Adipose tissue (tissue), 3 donors: ENCODE measurements around the gene COMMD1. TPM values are rescaled to one million over a fixed set of nuclear protein-coding genes. Genes with fewer than 3 reads are reported as not detected.
"Not testable (repeated sequence)": the region's sequence is repeated elsewhere in the genome, so short reads cannot be mapped to it uniquely, and the experiment has no call there.

Experiments
- H3K27ac ChIP-seq: one replicate; pipeline ENCODE4 v1.5.1; 2013; ENCODE audit warnings: low read depth, low read length
- WGBS, 3 donors: extraction: QIAGEN DNeasy Blood & Tissue Kit; methylation state at CpG; one replicate each; pipeline ENCODE4 v1.1.7; 2013; 5-methylcytosine and 5-hydroxymethylcytosine counted together
- polyA plus RNA-seq, 3 donors: library from polyadenylated mRNA; stranded (reverse); fragments of 200-250 nt; gene quantifications; one replicate each; pipeline ENCODE4 v1.2.3, GENCODE V29; 2013
- donor health status: healthy with polysubstance abuse.
- donor health status: Bipolar disorder and iron deficiency.
- donor health status: healthy.

COMMD1 gene
- polyA plus RNA-seq, 3 donors, result 22.2 to 59.6 (median 46.5) TPM

DNA sequence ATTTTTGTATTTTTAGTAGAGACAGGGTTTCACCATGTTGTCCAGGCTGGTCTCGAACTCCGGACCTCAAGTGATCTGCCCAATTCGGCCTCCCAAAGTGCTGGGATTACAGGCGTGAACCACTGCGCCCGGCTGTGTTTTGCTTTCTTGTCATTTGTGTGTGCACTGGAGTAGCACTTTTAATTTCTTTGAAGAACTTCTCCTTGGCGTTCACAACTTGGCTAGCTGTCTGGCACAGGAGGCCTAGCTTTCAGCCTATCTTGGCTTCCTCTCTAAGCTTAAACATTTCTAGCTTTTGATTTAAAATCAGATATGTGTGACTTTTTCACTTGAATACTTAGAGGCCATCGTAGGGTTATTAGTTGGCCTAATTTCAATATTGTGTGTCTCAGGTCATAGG is 93.0 kb downstream of the COMMD1 start:
- H3K27ac ChIP-seq, result no peak overlapping the region
- WGBS, 3 donors, result 91 to 93% (median 92%) methylated on average over 8 of the region's 8 CpGs

GRCh38 chr2:62000538-62000937 is 95.1 kb downstream of the COMMD1 start:
- H3K27ac ChIP-seq, result no peak overlapping the region
- WGBS, 3 donors, result 87 to 97% (median 96%) methylated on average over 5 of the region's 5 CpGs

DNA sequence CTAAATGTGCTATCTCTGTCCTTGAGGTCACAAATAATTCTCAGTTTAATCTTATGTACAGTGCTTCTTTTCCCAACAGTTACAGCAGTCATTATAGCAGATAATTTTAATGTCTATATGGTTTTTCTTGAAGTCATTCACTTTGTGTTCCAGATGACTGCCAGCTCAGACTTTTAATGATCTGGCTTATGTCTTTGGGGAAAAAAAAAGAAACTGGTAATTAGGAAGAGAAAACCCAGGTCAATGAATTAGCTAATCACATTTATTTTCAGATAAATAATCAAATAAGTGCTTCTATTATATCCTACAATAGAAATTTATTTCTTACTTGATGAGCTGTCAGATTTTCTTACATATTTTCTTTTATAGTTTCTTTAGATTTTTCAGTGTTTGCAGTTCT is 96.0 kb downstream of the COMMD1 start:
- H3K27ac ChIP-seq, result no peak overlapping the region

- WGBS, 3 donors, result 87 to 98% (median 88%) methylated on average over 5 of the region's 5 CpGs
- H3K27ac ChIP-seq, result not testable (repeated sequence)
Observed at GRCh38 chr2:62004428-62004827, 99.0 kb downstream of the COMMD1 start.

DNA sequence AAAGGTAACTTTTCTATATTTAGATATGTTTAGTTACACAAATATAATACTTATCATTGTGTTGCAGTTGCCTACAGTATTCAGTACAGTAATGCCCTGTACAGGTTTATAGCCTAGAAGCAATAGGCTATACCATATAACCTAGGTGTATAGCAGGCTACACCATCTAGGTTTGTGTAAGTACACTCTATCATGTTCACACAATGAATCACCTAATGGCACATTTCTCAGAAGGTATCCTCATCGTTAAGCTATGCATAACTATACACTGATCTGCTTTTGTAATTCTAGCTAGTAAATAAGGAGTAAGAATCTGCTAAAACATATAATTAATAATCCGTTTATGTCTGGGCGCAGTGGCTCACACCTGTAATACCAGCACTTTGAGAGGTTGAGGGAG is 102.1 kb downstream of the COMMD1 start:
- no peak overlapping the region for H3K27ac ChIP-seq
- 93 to 99% (median 97%) methylated on average over 3 of the region's 3 CpGs for WGBS, 3 donors

GRCh38 chr2:62010632-62011256 is 105.3 kb downstream of the COMMD1 start:
- WGBS, 3 donors, result 60 to 85% (median 60%) methylated on average over 3 of the region's 3 CpGs
- no peak overlapping the region for H3K27ac ChIP-seq

GRCh38 chr2:62013641-62014040 is 108.2 kb downstream of the COMMD1 start:
- no peak overlapping the region for H3K27ac ChIP-seq

DNA sequence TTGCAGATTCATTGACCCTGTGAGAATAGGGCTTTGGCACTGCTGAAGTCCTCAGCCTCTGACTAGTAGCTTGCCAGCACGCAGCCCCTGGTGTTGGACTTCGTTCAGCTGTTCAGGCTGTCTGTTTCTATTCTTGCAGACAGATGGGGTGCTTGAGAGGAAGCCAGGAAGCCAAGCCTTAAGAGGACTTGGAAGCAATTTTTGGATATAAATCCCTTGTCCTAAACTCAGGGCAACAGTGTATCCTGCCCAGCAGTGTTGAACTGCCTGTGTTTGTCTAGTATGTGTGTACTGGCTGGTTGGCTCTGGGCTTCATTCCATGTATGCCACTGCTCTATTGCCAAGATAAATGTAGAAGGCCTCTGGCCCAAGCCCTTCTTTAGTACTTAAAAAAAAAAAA is 108.6 kb downstream of the COMMD1 start:
- H3K27ac ChIP-seq, result no peak overlapping the region
- 13 to 20% (median 14%) methylated on average over 2 of the region's 2 CpGs for WGBS, 3 donors

- WGBS, 3 donors, result 22 to 91% (median 90%) methylated on average over 1 of the region's 1 CpG
- H3K27ac ChIP-seq, result no peak overlapping the region
Observed at GRCh38 chr2:62016957-62017356, 111.5 kb downstream of the COMMD1 start.

GRCh38 chr2:62029910-62030309 is 124.4 kb downstream of the COMMD1 start:
- no peak overlapping the region for H3K27ac ChIP-seq
- WGBS, 3 donors, result 86 to 95% (median 91%) methylated on average over 3 of the region's 3 CpGs

DNA sequence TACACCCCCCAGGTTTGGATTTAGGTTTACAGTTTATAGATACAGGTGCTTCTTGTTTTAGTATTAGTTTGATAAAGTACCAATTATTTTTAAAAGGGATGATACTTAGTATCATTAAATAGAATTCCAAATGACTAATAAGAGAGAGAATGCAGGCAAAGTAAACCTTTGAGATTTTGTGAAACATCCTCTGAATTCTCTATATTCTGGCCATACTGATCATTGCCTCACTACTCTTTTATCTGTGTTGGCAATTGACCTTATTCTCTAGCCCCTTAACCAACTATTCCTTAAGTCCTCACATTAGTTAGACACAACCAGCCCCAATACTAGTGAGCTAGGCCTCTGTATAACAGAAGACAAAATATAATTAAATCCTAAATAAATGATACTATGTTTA is 125.4 kb downstream of the COMMD1 start:
- no peak overlapping the region for H3K27ac ChIP-seq

GRCh38 chr2:62032096-62032495 is 126.6 kb downstream of the COMMD1 start:
- 94 to 98% (median 95%) methylated on average over 5 of the region's 5 CpGs for WGBS, 3 donors
- no peak overlapping the region for H3K27ac ChIP-seq

GRCh38 chr2:62034715-62035114 is 129.2 kb downstream of the COMMD1 start:
- H3K27ac ChIP-seq, result no peak overlapping the region

DNA sequence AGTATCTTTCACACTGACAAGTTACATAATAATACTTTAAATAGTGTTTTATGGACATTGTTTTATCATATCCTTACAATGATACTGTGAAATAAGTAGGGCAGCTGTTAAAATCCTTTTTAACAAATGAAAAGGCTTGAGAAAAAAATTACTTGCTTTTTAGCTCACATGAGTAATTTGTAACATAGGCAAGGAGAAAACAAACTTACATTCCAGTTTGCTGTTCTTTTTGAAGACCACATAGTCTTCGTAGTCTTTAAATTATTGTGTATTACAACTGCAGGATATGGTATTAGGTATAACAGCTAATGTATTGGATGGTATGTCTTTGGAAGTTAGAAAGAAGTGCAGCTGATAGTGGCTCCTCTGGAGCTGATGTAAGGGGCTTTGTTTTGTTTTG is 130.8 kb downstream of the COMMD1 start:
- WGBS, 3 donors, result 96 to 97% (median 96%) methylated on average over 1 of the region's 1 CpG
- no peak overlapping the region for H3K27ac ChIP-seq

- WGBS, 3 donors, result 92 to 96% (median 93%) methylated on average over 2 of the region's 2 CpGs
- H3K27ac ChIP-seq, result no peak overlapping the region
Observed at GRCh38 chr2:62036761-62037250, 131.3 kb downstream of the COMMD1 start.

- 63 to 91% (median 68%) methylated on average over 3 of the region's 3 CpGs for WGBS, 3 donors
- no peak overlapping the region for H3K27ac ChIP-seq
Observed at GRCh38 chr2:62038975-62039771, 133.7 kb downstream of the COMMD1 start.

- H3K27ac ChIP-seq, result no peak overlapping the region
- 82 to 94% (median 90%) methylated on average over 3 of the region's 3 CpGs for WGBS, 3 donors
Observed at GRCh38 chr2:62040926-62041325, 135.5 kb downstream of the COMMD1 start.

- 88 to 97% (median 90%) methylated on average over 16 of the region's 16 CpGs for WGBS, 3 donors
- not testable (repeated sequence) for H3K27ac ChIP-seq
Observed at GRCh38 chr2:62041701-62042385, 136.4 kb downstream of the COMMD1 start.

DNA sequence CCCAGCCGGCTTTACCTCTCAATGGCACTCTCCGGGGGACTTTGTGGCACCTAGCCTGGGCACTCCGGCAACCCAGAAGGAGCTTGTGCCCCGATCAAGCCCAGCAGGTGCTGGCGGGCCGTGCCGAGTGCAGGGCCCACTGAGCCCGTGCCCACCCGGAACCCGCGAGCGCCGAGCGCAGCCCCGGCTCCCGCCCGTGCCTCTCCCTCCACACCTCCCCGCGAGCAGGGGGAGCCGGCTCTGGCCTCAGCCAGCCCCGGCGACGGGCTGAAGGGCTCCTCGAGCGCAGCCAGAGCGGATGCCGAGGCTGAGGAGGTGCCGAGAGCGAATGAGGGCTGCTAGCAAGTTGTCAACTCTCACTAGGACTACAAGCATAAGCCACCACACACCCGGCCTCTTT is 136.9 kb downstream of the COMMD1 start:
- 96 to 98% (median 98%) methylated on average over 30 of the region's 30 CpGs for WGBS, 3 donors
- H3K27ac ChIP-seq, result no peak overlapping the region

GRCh38 chr2:62042944-62043343 is 137.5 kb downstream of the COMMD1 start:
- WGBS, 3 donors, result 76 to 95% (median 89%) methylated on average over 2 of the region's 2 CpGs
- H3K27ac ChIP-seq, result no peak overlapping the region
